Breast epithelium (tissue), 3 donors: ENCODE measurements around the gene JSRP1.

Experiments
- POLR2A ChIP-seq: fragments of 450-650 bp; IDR thresholded peaks from one replicate; pipeline ENCODE4 v1.6.1; 2016; ENCODE audit warnings: antibody characterized with exemption, mild to moderate bottlenecking, moderate library complexity
- TF ChIP-seq, protein P1 (sequence below), 3 donors: fragments of 450-650 bp; IDR thresholded peaks; one replicate each; pipeline ENCODE4 v1.5.1; 2016 to 2017; ENCODE audit warnings: antibody characterized with exemption in 3 of 3, mild to moderate bottlenecking in 3 of 3, moderate library complexity in 3 of 3

DNA sequence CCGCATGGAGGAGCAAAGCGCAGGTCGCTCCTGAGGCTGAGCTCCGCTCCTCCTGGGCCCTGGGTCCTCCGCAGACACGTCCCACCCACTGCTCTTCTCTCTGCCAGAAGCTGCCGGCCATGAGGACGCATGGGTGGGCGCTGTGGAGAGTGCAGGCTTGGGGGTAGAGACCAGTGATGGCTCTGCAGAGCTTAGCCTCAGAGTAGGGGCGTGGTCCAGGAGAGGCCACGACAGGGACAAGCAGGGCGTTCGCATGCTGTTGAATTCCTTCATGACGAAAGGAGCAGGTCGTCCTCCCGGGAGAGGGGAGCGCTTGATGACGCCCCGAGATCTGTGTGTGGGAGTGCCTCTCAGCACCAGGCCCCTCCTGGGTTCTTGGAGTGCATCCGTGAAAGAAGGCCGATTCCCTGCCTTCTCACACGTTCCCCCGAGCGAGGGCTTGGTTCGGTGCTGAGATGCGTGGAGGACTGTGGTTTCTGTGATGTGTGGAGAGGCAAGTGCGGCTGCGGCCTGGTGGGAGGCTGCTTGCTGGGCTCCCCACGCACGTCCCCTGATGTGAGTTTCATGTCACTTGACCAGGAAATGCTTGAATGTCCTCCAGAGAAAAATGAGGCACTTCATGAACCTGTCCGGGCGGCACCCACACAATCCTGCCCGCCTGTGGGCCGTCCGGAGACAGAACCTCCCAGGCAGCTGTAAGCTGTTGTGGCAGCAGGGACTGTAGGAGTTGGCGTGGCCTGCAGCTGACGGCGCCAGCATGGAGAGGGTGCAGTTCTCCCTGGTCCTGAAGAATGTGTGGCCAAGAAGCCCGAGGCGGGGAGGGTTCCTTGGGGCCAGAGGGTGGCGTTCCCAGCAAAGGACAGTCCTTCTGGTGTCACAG is 15.1 kb downstream of the JSRP1 start:
- TF ChIP-seq, protein P1, sequence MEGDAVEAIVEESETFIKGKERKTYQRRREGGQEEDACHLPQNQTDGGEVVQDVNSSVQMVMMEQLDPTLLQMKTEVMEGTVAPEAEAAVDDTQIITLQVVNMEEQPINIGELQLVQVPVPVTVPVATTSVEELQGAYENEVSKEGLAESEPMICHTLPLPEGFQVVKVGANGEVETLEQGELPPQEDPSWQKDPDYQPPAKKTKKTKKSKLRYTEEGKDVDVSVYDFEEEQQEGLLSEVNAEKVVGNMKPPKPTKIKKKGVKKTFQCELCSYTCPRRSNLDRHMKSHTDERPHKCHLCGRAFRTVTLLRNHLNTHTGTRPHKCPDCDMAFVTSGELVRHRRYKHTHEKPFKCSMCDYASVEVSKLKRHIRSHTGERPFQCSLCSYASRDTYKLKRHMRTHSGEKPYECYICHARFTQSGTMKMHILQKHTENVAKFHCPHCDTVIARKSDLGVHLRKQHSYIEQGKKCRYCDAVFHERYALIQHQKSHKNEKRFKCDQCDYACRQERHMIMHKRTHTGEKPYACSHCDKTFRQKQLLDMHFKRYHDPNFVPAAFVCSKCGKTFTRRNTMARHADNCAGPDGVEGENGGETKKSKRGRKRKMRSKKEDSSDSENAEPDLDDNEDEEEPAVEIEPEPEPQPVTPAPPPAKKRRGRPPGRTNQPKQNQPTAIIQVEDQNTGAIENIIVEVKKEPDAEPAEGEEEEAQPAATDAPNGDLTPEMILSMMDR (IDR thresholded peaks at IDR 0.05): no peak
- TF ChIP-seq POLR2A: no peak
